Measurements from ENCODE around the gene RASSF5. TPM values are rescaled to one million over a fixed set of nuclear protein-coding genes. Genes with fewer than 3 reads are reported as not detected.

The RASSF5 gene
- total RNA-seq, 1 donor from 2014 or later = 0.13 TPM

DNA sequence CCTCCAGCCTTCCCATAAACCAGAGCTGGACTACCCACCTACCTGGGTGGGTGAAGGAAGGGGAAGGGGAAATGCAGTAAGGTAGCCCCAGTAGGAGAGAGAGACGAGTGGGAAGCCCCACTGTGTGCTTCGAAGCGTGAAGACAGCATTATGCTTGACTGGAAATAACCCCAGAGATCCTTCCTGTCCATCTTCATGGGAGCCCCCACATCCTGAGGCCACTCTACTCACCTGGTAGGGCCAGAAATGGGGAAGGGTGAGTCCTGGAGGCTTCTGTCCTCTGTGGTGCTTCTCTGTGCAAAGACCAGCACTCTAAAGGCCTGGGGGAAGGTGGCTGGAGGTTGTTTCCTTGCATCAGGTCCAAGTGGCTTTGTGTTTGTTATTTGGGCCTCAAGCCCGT, 10.0 kb upstream of the RASSF5 start:
- DNase-seq (ENCODE audit: low read depth in 2 of 2) = no peak

GRCh38 chr1:206497774-206498173, 9.6 kb upstream of the RASSF5 start:
- no peak for DNase-seq (ENCODE audit: low read depth in 2 of 2)

GRCh38 chr1:206498685-206499084, 8.6 kb upstream of the RASSF5 start:
- DNase-seq (ENCODE audit: low read depth in 2 of 2) = no peak

DNA sequence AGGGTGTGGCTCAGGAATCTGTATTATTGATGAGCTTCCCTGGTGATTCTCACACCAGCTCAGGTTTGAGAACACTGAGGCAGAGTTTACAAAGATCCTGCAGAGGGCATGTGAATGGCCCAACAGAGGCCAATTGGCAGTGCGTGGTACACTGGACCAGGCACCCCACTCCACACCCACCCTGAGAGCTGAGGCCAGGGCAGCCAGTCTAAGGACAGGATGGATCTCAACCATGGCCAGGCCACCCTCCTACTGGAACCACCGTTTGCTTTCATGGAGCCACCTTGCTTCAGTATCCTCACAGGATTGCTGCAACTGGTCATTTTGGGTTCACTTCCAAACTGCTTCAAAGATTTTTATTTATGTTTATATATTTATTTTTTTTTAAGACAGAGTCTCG, 7.3 kb upstream of the RASSF5 start:
- no peak for DNase-seq (ENCODE audit: low read depth in 2 of 2)

DNA sequence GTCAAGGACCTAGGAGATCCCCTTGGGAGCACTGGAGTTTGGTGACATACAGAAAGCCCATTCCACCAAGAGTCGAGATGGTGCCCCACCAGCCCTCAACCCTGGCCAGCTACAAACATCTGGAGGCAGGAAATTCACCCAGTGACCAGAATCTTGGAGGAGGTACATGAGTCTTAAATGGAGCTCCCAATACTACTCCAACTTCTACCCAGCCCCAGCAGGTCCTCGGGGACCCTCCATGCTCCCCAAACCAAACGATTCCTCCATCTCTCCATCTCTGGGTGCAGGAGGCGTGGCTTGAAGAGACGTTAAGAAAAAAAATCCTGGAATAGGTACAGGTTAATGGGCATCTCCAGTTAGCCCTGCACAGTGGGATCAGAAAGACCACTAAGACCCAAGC, 5.5 kb upstream of the RASSF5 start:
- no peak for DNase-seq (ENCODE audit: low read depth in 2 of 2)

DNA sequence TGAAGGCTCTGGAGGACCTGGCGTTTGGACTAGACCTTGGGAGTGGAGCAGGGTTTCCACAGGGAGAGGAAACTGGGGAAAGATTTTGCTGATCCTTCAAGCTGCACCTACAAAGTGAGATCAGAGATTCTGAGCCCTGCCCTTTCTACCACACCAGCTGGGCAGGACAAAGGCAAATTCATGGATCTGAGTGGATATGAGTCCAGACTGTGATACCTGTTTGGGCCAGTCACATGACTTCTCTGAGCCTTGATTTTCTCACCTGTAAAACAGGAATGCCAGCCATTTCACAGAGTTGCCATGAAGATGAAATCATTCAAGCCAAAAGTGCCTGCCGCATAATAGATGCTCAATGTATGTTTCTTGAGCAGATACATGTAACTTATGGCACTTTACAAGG, 4.9 kb upstream of the RASSF5 start:
- no peak for DNase-seq (ENCODE audit: low read depth in 2 of 2)

GRCh38 chr1:206502812-206503211, 4.5 kb upstream of the RASSF5 start:
- DNase-seq (ENCODE audit: low read depth in 2 of 2) = no peak

GRCh38 chr1:206503591-206504362, 3.6 kb upstream of the RASSF5 start:
- peak; percentile 60 to 73 for DNase-seq (ENCODE audit: low read depth in 2 of 2)

- no peak for DNase-seq (ENCODE audit: low read depth in 2 of 2)
Observed at GRCh38 chr1:206504363-206504713, 3.0 kb upstream of the RASSF5 start.

DNA sequence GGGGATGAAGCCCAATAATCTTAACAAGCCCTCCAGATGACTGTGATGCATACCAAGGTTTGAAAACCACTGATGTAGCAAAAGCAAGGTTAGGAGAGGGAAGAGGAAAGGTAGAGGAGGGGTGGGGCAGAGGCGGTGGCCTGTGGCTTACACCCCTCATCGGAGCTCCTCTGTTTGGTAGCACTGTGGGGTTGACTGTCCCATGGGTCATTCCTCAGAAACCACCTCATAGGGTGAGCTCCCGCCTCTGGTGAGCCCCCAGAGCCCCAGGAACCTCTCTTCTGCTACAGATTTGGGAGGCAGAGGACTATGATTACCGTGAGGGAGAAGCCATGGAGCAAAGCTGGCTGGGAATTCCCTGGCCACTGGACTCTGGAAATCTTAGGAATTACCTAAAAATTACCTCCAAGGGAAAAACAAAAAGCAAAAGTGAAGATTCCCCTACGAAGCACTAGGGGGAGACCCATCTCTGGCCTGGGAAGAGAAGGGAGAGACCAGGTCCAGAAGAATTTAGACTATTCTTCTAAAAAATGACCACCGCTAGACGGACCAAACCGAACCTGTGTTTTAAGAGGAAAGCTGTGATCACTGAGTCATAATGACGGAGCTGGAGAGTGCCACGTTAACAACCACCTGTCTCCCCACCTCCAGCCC, 1.5 kb upstream of the RASSF5 start:
- no peak for DNase-seq (ENCODE audit: low read depth in 2 of 2)

GRCh38 chr1:206506405-206507283, 687 bp upstream of the RASSF5 start:
- DNase-seq (ENCODE audit: low read depth in 2 of 2) = no peak

GRCh38 chr1:206508130-206508889, 979 bp downstream of the RASSF5 start:
- DNase-seq (ENCODE audit: low read depth in 2 of 2) = no peak

- DNase-seq (ENCODE audit: low read depth in 2 of 2) = no peak
Observed at GRCh38 chr1:206508956-206509355, 1.6 kb downstream of the RASSF5 start.

- no peak for DNase-seq (ENCODE audit: low read depth in 2 of 2)
Observed at GRCh38 chr1:206509612-206510257, 2.4 kb downstream of the RASSF5 start.

- no peak for DNase-seq (ENCODE audit: low read depth in 2 of 2)
Observed at GRCh38 chr1:206510371-206510770, 3.0 kb downstream of the RASSF5 start.

DNA sequence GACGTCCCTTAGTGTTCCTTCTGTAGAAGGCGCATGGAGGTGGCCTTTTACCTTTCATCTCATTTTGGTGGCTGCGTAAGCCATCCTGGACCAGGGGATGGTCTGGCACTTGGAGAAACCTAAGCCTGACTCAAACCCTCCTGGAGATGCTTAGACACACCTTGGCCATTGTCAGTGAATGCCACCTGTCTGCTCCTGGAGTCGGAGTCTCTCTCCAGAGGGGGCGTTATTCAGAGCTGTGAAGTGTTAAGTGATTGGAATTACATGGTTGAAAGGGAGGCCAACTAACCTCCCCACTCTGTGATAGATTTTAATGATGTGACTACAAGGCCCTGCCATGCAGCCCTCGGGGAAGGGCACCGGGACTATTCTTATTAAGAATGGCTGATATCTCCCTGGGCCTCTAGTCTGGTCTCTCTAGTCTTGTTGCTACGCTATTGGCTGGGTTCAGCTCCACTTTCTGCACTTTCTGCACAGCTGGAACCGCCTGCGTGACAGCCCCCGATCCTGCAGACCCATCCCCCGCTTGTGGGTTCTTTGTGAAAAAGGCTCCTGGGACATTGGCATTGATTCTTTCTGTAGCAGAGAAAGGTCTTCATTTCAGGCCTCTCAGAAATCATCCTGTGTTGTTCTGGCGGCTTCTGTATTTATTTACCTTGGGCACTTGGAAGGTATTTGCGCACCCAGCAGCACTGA, 4.2 kb downstream of the RASSF5 start:
- no peak for DNase-seq (ENCODE audit: low read depth in 2 of 2)

DNA sequence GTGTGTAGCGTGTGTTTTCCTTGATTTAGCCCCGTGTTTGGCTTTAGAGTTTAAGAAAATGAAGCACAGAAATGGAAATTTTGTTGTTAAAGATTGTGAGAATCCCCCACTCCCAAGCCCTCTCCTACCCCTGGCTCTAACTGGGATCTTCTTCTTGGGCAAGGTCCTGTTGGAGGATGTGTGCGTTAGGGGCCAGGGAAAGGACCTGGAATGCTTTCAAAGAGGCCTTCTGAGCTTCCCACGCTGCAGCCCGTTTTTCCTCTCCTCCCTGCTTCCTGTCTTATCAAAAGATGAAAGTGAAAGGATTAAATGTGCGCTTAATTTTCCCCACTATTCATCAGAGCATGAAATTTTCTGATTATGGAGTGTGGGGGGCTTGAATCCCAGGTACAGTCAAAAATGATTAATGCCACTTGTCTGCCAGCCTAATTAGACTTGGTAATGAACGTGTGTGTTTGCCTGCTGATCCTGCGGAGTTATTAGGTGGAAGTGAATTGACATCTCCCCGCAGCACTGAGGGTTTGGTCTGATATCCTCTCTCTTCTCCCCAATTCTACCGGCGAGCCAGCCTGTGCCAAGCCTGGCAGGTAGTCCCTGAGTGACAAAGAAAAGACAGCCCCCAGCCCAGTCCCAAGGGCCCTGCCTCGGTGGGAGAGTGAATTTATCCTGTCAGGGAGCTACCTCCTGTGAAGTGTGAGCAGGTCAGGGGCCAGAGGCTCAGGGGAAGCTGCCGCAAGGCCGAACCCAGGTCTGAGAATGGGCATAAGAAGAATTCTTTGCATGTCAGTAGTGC, 4.9 kb downstream of the RASSF5 start:
- no peak for DNase-seq (ENCODE audit: low read depth in 2 of 2)

GRCh38 chr1:206512851-206513180, 5.5 kb downstream of the RASSF5 start:
- no peak for DNase-seq (ENCODE audit: low read depth in 2 of 2)

GRCh38 chr1:206513312-206514111, 6.2 kb downstream of the RASSF5 start:
- DNase-seq (ENCODE audit: low read depth in 2 of 2) = no peak

All from dermis microvascular lymphatic vessel endothelial cell (primary cell).